Stimulated activated CD8-positive, alpha-beta memory T cell treated with anti-CD3 and anti-CD28 coated beads, Interleukin-4, amount 100 ng/mL, for 4 hours (primary cell): ENCODE data around the gene SMG6.
A peak's percentile ranks its signal among the peaks of the same experiment; 100 is the strongest.

Source experiments
- DNase-seq, 2 donors: peaks; one replicate each; pipeline ENCODE4 v3.0.0-alpha.2; 2020; ENCODE audit warnings: low read depth in 2 of 2, low spot score in 1 of 2

SMG6 gene

GRCh38 chr17:2053380-2054261 lies 250.0 kb downstream of the SMG6 start:
- DNase-seq, result peak; percentile 57 to 75

DNA sequence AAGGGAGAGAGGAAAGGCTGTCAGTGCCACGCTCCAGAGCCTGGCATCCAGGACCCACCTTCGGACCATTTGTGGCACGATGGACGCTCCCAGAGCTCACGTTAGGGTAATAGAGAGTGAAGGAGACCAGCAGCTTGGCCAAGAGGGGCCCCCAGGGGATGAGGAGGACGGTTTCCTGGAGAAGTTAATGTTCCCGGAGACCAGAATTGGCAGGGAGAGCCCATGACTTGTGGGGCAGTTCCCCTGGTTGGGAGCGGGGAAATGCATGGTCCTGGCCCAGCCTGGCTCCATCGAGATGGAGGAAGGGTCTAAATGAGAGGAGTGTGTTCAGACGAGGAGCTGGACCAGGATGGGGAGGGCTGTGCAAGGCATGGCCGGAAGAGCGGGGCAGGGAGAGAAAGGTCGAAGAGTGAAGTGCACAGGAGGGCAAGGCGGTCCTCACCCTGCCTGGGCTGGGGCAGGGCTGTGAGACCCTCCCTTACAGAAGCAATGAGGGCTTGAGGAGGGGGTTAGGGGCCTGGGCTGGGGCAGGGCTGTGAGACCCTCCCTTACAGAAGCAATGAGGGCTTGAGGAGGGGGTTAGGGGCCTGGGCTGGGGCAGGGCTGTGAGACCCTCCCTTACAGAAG lies 251.5 kb downstream of the SMG6 start:
- no peak for DNase-seq

DNA sequence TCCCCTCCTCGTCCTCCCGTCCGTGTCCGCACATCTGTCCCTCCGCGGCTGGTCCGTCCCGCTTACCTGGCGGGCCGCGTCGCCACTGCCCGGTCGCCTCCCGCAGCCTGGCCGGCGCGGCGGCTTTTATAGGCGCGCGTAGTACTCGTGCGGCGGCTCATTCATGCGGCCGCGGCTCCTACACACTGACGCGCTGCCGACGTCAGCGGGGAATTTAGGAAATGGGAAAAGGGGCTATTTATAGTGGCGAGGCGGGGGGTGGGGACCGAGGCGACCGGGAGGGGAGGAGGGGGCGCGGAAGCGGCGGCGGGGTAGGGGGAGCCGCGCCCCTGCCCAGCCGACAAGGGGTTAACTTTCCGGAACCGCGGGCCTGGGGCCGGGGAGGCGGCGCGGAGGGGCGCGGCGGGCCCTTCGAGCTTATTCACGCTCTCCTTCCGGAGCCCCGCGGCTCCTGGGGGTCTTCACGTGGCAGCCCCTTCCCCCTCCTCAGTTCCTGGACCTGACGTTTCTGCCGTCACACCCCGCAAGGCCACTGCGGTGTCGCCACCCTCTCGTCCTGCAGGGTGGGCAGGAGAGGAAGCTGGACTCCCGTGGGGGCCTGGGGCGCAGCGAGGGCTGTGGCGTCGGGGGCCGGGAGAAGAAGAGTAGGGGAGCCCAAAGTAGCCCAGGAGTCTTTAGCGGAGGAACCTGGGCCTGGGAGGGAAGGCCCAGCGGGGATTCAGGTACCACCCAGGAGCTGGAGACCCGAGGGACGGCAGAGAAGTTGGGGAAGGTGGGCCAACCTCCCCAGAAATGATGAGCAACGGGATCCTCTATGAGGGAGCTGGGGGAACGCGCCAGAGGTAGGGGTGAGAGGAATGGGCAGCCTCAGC lies 252.3 kb downstream of the SMG6 start:
- no peak for DNase-seq

- DNase-seq, result peak in 1 of 2 donors; percentile 46
Measured at GRCh38 chr17:2050300-2051060, 253.1 kb downstream of the SMG6 start.

DNA sequence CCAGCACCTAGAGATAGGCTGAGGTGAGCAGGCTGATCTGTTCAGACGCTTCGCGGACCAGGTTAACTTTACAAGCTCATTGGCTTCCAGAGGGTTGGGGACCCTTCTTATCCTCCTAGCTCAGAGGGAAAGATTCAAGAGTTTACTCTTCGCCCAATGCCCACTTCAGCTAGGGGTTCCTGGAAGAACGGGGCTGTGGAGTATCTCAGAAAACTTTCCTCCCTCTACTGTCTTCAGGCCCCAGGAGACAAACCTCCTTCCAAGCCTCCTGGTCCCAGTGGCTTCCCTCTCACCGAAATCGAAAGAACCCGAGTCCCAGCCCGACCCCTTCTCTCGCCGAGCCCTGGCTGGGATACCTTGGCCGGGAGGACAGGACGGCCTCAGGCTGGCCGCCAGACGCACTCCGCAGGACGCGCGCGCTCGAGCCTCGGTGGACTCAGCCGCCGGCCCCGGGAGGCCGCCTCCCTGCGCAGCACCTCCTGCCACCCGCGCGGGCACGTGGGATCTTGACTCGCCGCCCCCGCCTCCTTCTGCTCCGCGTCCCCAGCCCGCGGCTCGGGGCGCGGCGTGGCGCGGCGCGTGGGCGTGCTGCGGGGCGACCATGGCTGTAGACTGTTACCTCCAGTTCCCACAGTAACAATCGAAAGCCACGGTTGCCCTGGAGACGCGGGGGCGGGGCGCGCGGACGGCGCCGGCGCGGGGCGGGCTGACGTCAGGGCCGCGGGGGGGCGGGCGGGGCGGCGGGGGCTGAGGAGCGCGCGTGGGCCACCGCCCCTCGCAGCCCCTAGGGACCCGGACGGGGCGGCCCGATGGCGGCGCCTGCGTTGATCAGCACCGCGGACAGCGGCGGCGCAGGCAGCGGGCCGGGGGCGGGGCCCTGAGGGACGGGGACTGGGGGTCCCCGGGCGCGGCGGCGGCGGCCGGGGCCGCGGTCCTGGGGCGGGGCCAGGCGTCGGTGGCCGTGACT lies 254.0 kb downstream of the SMG6 start:
- peak; percentile 87 to 90 for DNase-seq

DNA sequence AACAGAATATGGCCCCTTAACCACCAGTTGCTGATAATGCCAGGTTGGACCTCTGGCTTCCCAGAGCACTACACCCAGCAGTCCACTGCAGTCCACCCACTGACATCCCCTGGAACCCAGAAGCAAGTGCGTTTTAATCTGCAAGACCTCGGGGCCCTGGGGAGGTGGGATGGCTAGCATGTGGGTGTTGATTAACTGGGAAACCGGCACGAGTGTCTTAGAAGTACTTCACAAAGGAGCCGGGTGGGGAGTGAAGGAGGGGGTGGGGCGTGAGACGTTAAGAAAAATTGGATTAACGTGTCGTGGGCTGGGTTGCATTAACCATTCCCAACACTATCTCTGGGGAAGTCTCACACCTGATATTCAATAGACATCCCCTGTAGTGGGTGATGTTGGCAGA lies 254.8 kb downstream of the SMG6 start:
- DNase-seq, result no peak

GRCh38 chr17:2047590-2047989 lies 256.0 kb downstream of the SMG6 start:
- DNase-seq, result no peak

DNA sequence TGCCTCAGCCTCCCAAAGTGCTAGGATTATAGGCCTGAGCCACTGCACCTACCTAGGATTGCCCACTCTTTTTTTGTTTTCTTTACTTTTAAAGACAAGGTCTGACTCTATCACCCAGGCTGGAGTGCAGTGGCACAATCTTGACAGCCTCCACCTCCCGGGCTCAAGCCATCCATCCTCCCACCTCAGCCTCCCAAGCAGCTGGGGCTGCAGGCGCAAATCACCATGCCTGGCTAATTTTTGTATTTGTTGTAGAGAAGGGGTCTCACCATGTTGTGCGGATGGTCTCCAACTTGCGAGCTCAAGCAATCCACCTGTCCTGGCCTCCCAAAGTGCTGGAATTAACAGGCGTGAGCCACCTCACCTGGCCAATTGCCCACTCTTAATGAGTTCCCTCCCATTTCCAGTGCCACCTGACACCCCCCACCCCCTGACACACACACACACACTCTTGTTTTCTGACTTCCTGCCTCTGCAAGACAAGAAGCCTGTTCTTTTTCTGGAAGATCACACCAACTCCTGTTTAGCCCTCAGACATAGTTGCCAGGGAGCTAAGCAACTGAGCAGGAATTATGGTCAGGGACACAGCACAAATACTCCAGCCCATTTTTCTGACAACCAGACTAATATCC lies 259.2 kb downstream of the SMG6 start:
- no peak for DNase-seq

GRCh38 chr17:2043785-2044184 lies 259.8 kb downstream of the SMG6 start:
- DNase-seq, result no peak

DNA sequence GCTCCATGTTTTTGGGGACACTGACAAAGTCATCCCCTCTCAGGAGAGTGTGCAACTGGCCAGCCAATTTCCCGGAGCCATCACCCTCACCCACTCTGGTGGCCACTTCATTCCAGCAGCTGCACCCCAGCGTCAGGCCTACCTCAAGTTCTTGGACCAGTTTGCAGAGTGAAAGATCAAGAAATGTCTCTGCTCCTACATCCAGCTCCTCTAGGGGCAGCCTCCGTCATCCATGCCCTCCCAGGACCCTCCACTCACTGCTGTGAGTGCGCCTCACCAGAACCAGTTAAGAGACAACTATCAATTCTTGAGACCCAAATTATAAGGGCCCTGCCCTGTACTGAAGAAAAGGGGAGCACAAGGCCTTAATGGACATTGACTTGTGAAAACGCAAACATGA lies 260.7 kb downstream of the SMG6 start:
- no peak for DNase-seq

DNA sequence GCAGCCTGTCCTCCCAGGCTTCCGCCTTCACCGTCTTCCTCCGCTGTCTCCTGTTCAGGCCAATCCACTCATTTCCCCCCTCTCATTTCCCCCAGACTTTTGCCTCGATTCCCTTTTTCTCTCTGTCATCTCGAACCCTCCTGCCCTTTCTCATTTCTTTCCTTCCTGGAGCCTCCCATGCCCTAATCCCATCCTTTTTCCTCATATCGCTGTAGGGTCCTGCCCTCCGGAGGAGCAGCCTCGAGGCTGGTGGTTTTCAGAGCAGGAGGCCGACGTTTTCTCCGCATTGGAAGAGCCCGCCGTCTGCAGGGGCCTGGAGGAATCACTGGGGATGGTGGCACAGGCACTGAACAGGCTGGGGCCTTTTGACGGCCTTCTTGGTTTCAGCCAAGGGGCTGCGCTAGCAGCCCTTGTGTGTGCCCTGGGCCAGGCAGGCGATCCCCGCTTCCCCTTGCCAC lies 261.2 kb downstream of the SMG6 start:
- no peak for DNase-seq

DNA sequence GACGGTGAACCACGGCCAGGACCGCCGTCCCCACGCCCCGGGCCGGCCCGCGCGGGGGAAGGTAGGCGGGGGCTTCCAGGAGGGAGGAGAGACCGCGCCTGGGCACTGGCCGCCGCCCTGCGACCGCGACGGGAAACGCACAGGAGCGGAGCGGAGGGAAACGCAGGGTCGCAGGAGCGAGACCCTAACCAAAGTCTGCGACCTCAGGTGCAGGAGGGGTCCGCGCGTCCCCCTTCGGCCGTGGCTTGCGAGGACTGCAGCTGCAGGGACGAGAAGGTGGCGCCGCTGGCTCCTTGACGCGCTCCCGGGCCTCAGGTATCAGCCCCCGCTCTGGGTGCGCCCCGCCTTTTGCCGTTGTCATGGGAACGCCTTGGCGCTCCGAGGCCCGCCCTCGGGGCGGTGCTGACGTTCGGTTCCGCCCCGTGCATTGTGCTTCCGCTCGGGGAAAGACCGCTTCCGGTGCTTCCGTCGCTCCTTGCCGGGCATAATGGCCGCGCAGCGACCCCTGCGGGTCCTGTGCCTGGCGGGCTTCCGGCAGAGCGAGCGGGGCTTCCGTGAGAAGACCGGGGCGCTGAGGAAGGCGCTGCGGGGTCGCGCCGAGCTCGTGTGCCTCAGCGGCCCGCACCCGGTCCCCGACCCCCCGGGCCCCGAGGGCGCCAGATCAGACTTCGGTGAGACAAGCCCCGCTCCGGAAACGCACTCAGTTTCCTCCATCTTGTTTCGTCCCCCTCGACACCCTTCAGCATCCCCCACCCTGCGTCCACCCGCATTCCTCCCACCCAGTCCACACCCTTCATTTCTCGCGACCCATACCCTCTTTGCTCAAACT lies 261.8 kb downstream of the SMG6 start, which contains the start of gene OVCA2:
Gene OVCA2 (plus strand): TSS at position 462 of the 829 bp plus-strand sequence. CDS start 26 bp downstream, at position 488.
- peak; percentile 92 for DNase-seq

DNA sequence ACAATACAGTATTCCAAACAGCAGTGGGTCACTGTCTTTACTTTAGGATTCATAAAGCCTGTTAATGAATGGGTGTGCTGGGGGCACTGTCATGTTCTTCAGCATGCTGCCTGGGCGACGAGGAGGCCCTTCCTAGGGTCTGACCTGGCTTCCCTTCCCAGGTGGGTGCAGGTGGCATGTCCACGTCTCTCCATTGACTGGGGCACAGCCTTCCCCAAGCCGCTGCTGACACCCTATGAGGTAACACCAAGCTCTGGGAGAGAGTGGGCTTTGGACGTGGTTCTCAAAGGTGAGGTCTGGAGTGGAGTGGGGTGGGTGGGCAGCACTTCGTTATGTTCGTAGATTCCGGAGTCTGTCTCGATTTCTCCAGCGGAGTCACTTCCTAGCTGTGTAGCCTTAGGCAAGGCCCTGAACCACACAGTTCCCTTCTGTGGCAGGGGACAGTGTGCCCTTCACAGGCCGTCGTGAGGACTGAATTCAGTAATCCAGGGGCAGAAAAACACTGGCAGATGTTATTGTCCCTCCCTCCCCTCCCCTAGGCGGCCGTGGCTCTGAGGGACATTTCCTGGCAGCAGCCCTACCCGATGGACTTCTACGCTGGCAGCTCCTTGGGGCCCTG lies 262.5 kb downstream of the SMG6 start:
- DNase-seq, result no peak

- DNase-seq, result no peak
Measured at GRCh38 chr17:2040219-2040827, 263.3 kb downstream of the SMG6 start.

DNA sequence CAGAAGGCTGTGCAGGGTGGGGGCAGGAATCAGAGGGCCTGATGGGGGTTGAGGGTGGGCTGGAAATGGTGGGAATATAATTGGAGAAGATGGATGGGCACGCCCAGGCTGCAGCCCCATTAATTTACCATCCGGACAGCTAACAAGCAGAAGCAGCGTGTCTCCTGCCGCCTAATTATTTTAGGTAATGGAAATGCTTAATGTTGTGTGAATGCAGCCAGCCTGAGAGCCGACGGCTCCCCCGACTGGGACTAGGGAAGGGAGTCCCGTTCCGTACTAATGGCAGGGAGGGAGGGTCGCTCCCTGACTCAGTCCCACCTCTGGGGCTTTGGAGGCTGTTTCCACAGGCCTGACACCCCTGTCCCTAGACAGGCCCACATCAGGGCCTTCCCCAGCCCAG lies 266.4 kb downstream of the SMG6 start:
- DNase-seq, result no peak

DNA sequence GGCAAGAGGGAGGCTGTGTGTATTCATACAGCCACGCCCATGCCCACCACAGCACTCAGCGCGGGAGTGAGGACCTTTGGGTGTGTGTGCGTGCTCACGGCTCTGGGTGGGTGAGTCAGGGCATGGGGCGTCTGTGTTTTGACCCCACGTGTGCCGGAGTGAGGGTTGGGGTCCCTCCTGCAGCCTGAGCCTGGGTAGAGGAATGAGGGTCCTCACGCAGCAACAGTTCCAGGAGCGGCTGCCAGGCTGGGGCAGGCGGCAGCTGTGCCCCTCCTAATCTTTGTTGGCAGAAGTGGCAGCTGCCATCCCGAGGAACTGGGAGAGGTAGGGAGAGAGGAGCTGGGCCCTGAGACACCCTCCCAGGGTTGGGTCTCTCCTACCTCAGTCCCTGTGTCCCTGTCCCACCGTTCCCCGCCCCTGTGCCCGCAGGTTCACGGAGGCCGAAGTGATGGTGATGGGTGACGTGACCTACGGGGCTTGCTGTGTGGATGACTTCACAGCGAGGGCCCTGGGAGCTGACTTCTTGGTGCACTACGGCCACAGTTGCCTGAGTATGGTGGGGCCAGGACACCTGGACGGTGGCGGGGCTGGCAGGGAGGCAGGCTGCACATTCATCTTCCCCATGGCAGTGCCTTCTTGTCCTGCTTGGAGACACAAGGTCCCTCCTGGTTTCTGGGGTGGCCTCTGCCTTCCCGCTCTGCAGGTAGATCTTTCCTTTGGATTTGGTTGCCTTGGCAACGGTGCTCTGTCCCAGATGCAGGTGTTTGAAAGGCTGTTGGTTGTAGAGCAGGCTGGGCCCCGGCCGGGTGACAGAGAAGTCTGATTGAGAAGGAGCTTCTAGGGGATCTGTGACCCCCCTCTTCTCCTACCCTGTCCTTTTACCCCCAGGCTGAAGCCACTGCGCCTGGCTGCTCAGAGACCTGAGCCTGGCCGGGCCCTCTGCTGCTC lies 267.8 kb downstream of the SMG6 start:
- DNase-seq, result no peak
